Activated CD8-positive, alpha-beta memory T cell treated with anti-CD3 and anti-CD28 coated beads, Interleukin-2, amount 50 U/mL, for 24 hours (primary cell): Measurements from ENCODE around the gene OSTF1.

Experiments
- DNase-seq: peaks from one replicate; pipeline ENCODE4 v3.0.0-alpha.2; 2020; ENCODE audit errors: extremely low read depth

OSTF1 gene

DNA sequence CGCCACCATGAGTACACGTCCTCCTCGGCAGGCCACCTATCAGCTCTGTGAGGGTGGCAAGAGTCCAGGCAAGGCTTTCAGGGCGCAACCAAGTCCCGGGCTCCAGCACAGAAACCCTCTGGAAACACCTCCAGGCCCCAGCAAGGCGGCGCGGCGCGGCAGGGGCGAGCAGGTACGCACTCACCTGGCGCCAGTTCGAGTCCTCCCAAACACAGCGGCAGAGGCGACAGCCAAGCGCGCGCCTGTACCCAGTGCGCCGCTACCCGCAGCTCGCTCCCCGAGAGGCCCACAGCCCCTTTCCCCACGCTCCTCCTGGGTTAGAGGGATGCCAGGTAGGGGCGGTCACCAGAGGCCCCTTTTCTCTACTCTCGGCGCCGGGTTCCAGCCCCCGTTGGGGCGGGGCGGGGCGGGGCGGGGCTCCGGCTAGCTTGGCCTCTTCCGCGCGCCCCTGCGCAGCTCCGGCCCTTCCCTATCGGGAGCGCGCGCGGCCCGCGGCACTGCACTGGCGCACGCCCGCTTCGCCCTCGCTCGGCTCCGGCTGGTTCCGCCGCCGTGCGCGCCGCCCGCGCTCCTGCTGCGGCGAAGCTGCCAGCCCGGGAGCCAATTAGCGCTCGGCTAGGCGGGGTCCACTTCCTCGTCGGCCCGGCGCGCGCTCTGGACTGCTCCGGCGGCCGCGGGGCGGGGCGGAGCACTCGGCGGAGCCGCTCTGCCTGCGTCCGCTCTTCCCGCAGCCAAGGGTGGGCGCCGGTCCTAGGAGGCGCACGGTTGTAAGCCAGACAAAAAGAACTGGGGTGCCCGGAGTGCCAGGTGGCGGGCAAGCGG, at the start of gene OSTF1, which contains the start of gene NMRK1:
Gene OSTF1 (plus strand): TSS at position 691 of the 822 bp plus-strand sequence. CDS start 179 bp downstream, outside the sequence.
Gene NMRK1 (minus strand): TSS at position 332 of the 822 bp plus-strand sequence. CDS start 5,040 bp downstream, outside the sequence.
- DNase-seq, result peak; percentile 67

DNA sequence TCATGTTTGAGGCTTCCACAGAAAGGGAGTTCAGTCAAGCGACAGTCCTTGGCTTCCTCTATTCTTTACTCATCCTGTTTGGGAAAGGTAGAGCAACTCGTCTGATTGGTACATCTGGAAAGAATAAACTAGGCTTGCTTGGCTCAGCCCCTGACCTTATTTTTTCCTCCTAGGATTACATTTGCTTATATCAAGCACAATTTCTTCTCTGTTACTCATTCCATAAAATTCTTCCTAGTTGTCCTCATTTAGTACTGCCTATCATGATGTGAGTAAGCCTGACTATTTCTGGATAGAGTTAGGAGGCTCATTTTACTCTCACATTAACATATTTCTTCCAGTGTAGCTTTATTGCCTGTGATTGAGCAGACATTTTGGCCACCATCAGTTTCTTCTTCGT, 49.3 kb upstream of the OSTF1 start:
- DNase-seq, result no peak

- DNase-seq, result no peak
Observed at GRCh38 chr9:75039801-75040200, 48.5 kb upstream of the OSTF1 start.

- DNase-seq, result no peak
Observed at GRCh38 chr9:75041041-75041440, 47.3 kb upstream of the OSTF1 start.

- no peak for DNase-seq
Observed at GRCh38 chr9:75046725-75047345, 41.5 kb upstream of the OSTF1 start.

DNA sequence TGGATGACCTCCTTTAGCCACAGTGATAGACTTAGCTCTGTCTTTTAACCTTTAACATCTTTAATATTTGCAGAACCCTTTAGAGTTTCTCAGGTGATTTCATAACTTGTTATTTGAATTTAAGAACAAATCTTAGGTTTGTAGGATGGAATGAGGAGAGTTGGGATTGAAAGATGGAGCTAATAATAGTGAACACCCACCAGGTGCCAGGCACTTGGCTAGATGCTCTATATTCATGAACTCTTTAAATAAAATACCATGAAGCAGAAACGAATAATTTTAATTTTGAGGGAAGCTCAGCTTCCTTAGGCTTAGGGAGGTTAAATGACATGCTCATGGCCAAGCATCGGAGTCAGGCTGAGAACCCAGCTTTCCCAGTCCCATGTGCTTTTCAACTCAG, 40.8 kb upstream of the OSTF1 start:
- no peak for DNase-seq

DNA sequence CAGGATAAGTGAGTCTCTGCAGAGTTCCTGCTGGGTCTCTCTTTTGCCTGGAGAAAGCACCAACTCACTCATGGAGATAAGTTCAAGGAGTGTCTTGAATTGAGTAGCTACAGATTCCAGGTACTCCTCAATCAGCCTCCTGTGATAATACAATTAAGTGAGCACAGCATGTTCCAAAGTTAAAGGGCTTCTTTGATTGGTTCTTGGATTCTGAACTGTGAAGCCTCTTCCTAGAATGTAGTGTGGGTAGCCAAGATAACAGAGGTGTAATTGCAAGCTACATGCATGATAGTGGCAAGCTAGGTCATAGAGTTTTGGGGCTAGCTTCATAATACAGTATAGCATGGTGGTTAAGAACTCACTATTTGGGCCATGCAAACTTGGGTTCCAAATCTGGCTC, 37.0 kb upstream of the OSTF1 start:
- no peak for DNase-seq

- no peak for DNase-seq
Observed at GRCh38 chr9:75053869-75054268, 34.4 kb upstream of the OSTF1 start.

GRCh38 chr9:75054368-75055001, 33.8 kb upstream of the OSTF1 start:
- DNase-seq, result no peak

DNA sequence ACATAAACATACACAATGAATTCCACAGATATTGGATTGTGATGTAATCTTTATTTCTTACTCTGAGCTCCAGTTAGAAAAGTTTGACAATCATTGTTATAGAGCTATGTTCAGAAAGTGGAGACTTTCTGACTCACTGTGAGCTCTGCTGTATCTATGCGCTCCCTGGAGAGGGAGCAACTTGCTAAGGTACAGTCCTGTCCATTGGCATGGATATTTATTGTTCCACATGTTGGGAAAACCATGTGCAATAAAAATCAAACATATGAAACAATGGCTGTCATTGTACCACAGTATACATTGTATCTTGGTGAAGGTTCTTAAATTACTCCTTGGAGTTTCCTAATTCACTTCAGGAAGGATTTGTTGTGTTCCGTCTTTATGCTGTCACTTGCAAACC, 27.1 kb upstream of the OSTF1 start:
- DNase-seq, result no peak

- DNase-seq, result no peak
Observed at GRCh38 chr9:75063556-75064305, 24.6 kb upstream of the OSTF1 start.

- no peak for DNase-seq
Observed at GRCh38 chr9:75064307-75065025, 23.8 kb upstream of the OSTF1 start.

GRCh38 chr9:75065510-75065909, 22.8 kb upstream of the OSTF1 start:
- DNase-seq, result no peak

DNA sequence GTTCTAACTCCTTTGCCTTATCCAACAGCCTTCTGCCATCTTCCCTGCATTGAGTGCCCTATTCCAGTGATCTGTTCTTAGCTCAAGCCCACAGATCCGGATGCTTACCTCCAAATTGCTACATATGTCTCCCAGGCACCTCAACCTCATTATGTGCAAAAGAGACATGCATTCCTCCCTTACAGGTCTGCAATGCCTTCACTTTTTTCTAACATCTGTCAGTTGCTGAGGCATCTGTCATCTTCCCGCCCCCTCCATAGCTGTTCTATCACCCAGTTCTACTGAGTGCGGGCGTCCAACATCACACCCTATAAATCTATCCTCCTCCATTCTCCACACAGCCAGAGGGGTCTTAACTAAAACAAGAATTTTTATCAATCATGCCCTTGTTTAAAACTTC, 20.4 kb upstream of the OSTF1 start:
- no peak for DNase-seq

DNA sequence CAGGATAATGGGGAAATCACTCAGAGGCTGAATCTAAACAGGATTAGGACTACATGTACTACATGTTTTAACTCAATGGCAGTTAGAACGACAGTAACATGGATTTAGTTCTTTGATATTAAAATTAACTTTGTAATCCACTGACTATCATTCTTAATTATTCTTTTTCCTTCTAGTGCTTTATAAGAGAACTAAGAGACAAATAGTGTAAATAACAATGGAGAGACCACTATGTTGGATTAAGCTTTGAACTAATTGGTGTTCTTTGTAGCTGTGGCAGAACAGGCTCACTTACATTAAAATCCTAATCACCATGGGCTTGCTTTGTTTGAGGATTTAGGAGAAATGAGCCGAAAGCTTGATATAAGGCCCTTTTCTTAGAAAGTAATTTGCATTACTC, 19.1 kb upstream of the OSTF1 start:
- DNase-seq, result no peak

- DNase-seq, result no peak
Observed at GRCh38 chr9:75071530-75072122, 16.7 kb upstream of the OSTF1 start.

GRCh38 chr9:75072895-75073294, 15.4 kb upstream of the OSTF1 start:
- no peak for DNase-seq

- DNase-seq, result no peak
Observed at GRCh38 chr9:75081632-75082031, 6.7 kb upstream of the OSTF1 start.

DNA sequence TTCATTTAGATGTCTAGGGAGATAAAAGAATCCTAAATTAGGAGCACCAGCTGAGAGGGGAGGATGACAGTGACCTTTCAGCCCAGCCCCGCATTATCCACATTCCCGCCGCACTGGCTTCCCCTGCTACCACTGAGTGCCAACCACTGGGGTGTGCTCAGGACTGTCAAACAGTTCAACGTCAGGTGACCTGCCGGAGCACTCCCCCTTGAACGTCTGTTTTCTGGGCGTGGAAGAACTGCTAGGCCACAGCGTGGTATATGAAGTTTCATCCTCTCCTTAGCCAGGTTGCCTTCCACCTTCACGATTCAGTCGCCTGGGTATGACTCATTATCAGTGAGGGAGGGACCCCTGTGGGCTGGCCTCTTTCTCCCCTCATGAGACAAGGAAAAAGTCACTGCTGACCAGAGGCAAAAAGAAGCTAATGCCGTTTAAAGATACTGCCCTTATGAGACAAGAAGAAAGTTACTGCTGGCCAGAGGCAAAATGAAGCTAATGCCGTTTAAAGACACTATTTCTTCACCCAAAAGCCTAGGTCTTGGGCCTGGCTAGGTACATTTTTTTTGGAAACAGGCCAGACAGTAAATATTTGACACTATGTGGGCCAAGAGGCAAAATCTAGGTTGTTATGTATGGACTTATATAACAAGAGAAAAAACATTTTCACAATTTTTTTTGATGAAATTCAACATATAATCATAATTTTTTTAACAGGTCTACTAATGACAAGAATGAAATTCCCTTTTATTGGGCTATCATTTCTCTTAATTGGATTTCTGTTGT, 4.9 kb upstream of the OSTF1 start:
- DNase-seq, result no peak

DNA sequence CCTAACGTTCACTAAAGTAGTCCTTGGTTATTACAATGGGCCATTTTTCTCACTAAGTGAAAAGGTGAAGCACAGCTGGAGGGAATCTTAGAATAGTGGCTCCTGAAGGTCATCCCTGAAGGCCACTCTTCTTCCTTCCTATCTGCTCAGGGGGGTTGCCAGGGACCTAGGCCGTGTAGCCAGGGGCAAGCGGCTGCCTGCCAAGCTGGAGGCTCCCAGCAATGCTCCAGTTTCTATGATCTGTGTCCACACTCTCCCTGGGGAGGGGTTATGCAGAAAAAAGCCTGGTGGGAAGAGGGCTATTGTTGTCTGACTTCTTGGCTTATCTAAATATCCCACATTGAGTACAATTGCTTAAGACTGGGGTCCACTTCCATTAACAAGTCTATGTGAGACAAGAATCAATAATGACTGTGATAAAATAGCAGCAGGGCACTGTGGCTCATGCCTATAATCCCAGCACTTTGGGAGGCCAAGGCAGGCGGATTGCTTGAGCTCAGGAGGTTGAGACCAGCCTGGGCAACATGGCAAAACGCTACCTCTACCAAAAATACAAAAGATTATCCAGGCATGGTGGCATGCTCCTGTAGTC, 4.1 kb upstream of the OSTF1 start:
- no peak for DNase-seq
